NCI-H1436 treated with DMSO at 0.1 percent for 48 hours (cell line): ENCODE results near the gene BNIPL.
A peak's percentile ranks its signal among the peaks of the same experiment; 100 is the strongest.

ENCODE experiments used
- DNase-seq: peaks from one replicate; lab custom pipeline; 2025; lab: John Stamatoyannopoulos, UW

The BNIPL gene

GRCh38 chr1:151058692-151059091, 22.3 kb downstream of the BNIPL start:
- DNase-seq: no peak

GRCh38 chr1:151059109-151060006, 23.0 kb downstream of the BNIPL start, which contains the start of gene CDC42SE1:
Gene CDC42SE1, minus strand, starts transcription at chr1:151059622. Its CDS starts 3,892 bp downstream, at chr1:151055730.
- peak; percentile 40 for DNase-seq

- DNase-seq: peak; percentile 76
Observed at GRCh38 chr1:151060007-151060656, 23.7 kb downstream of the BNIPL start, which contains the start of gene MLLT11. Gene MLLT11, plus strand, starts transcription at chr1:151060397. Its CDS starts 6,828 bp downstream, at chr1:151067225.

- DNase-seq: no peak
Observed at GRCh38 chr1:151060657-151061421, 24.5 kb downstream of the BNIPL start.

GRCh38 chr1:151061704-151062103, 25.3 kb downstream of the BNIPL start:
- no peak for DNase-seq

- no peak for DNase-seq
Observed at GRCh38 chr1:151062741-151063371, 26.5 kb downstream of the BNIPL start.

GRCh38 chr1:151065089-151065645, 28.8 kb downstream of the BNIPL start:
- DNase-seq: no peak

GRCh38 chr1:151067185-151067584, 30.8 kb downstream of the BNIPL start:
- no peak for DNase-seq

GRCh38 chr1:151069103-151069486, 32.7 kb downstream of the BNIPL start:
- no peak for DNase-seq

- DNase-seq: peak; percentile 80
Observed at GRCh38 chr1:151070474-151071276, 34.3 kb downstream of the BNIPL start, which contains the start of gene GABPB2. Gene GABPB2, plus strand, starts transcription at chr1:151070761. Its CDS starts 17,429 bp downstream, at chr1:151088190.

GRCh38 chr1:151072224-151072623, 35.8 kb downstream of the BNIPL start:
- no peak for DNase-seq

- no peak for DNase-seq
Observed at GRCh38 chr1:151085953-151086559, 49.7 kb downstream of the BNIPL start.
